GM12892 (cell line): ENCODE results near the gene NQO1. TPM values are rescaled to one million over a fixed set of nuclear protein-coding genes. Genes with fewer than 3 reads are reported as not detected.
A peak's percentile ranks its signal among the peaks of the same experiment; 100 is the strongest.
"Not testable (repeated sequence)": the region's sequence is repeated elsewhere in the genome, so short reads cannot be mapped to it uniquely, and the experiment has no call there.

Source experiments
- DNase-seq: peaks from one replicate; pipeline ENCODE4 v3.0.0; 2011; ENCODE audit not compliant: insufficient read length
- FAIRE-seq: peaks from 2 replicates; lab custom pipeline; 2011; peaks lifted over from hg19 to GRCh38; lab: Jason Lieb, UNC
- POLR2A ChIP-seq: IDR thresholded peaks from 2 replicates; pipeline ENCODE4 v1.6.1; 2011; ENCODE audit warnings: low read depth, low read length, control low read depth
- POLR2AphosphoS5 ChIP-seq: IDR thresholded peaks from 2 replicates; pipeline ENCODE4 v1.6.1; 2011; ENCODE audit warnings: low read depth, low read length, control low read depth
- TAF1 ChIP-seq: IDR thresholded peaks from 2 replicates; pipeline ENCODE4 v1.6.1; 2011; ENCODE audit warnings: low read depth, mild to moderate bottlenecking, control low read depth, low read length, borderline replicate concordance
- polyA plus RNA-seq: library from polyadenylated mRNA; unstranded; fragments of >200 nt; gene quantifications from one replicate; pipeline ENCODE4 v1.2.1, GENCODE V29; 2012; ENCODE audit warnings: missing spikeins, inconsistent platforms; ENCODE audit not compliant: missing spikeins

The NQO1 gene
- 25.7 TPM for polyA plus RNA-seq

DNA sequence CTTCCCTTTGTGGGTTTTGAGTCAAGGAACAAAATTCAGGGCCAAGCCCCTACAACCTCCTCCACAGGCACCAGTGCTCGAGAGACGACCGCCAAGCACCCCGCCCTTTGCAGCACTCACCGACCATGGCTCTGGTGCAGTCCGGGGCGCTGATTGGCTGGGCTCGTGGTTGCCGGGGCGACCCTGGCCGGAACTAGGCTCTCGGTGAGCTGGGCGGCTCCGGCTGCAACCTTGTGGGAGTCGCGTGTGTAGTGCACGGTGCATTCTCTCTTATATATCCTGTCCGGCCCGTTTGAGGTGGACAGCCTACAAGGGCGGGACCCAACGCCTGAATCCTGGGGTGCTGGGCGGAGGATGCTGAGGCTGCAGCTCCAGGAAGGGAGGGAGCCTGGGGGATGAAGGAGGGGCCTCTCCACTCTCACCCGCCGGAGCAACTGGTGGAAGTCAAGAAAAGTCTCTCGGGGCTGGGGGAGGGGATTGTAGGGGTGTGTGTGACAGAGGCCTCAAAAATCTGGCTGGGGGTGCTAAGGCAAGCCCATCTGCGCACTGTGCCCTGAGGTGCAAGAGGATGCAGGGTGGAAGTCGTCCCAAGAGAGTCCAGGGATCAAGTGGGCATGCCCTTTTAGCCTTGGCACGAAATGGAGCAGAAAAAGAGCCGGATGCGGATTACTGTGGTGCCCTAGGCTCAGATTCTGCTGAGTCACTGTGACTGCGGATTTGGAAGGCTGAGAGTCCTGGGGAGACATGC, at the start of gene NQO1:
TSS of gene NQO1 (minus strand) at position 248 of the 748 bp plus-strand sequence. CDS start at position 127, 121 bp downstream.
- peak; percentile 94 for DNase-seq
- FAIRE-seq = peak; percentile 81

GRCh38 chr16:69775563-69775962, 49.2 kb upstream of the NQO1 start:
- FAIRE-seq (no peak), DNase-seq (no peak)
- TF ChIP-seq TAF1 = no peak
- TF ChIP-seq POLR2A = no peak
- no peak for TF ChIP-seq POLR2AphosphoS5

More for the DNA sequence above, at the start of gene NQO1:
- peak; percentile 82 for TF ChIP-seq POLR2A
- peak; percentile 61; the same call in 1 of the 2 replicates for TF ChIP-seq POLR2AphosphoS5
- peak; percentile 67; the same call in 1 of the 2 replicates for TF ChIP-seq TAF1

GRCh38 chr16:69773260-69773947, 47.0 kb upstream of the NQO1 start:
- no peak for DNase-seq
- no peak for FAIRE-seq
- TF ChIP-seq POLR2AphosphoS5 (no peak), POLR2A (no peak), TAF1 (no peak)

- TF ChIP-seq TAF1 (no peak), POLR2AphosphoS5 (no peak), POLR2A (no peak)
- FAIRE-seq (no peak), DNase-seq (no peak)
Measured at GRCh38 chr16:69771651-69771967, 45.2 kb upstream of the NQO1 start.

DNA sequence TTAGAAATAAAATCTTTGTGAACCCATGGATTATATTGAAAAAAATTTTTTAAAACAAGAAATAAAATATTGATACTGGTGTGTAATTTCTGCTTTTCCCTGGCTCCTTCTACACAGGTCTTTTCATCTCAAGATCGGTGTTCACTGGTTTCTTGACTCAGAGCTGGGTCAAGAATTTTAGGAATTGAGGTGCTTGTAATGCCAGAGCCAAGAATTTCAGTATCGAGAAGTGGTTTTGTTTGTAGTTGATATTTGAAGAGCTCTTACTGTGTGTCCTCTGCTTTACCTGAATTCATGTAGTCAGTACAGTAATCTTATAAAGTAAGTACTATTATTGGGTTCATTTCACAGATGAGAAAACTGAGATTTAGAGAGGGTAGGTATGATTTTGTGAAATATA, 43.0 kb upstream of the NQO1 start:
- TF ChIP-seq POLR2AphosphoS5 (no peak), TAF1 (no peak), POLR2A (no peak)
- FAIRE-seq (no peak), DNase-seq (no peak)

- TF ChIP-seq POLR2AphosphoS5 (no peak), TAF1 (no peak), POLR2A (no peak)
- DNase-seq = no peak
- FAIRE-seq = no peak
Measured at GRCh38 chr16:69768666-69769065, 42.3 kb upstream of the NQO1 start.

- FAIRE-seq (no peak), DNase-seq (no peak)
- TF ChIP-seq TAF1 (no peak), POLR2AphosphoS5 (no peak), POLR2A (no peak)
Measured at GRCh38 chr16:69767459-69768229, 41.3 kb upstream of the NQO1 start.

- DNase-seq (no peak), FAIRE-seq (no peak)
- TF ChIP-seq POLR2AphosphoS5 (no peak), TAF1 (no peak), POLR2A (no peak)
Measured at GRCh38 chr16:69763599-69763942, 37.2 kb upstream of the NQO1 start.

DNA sequence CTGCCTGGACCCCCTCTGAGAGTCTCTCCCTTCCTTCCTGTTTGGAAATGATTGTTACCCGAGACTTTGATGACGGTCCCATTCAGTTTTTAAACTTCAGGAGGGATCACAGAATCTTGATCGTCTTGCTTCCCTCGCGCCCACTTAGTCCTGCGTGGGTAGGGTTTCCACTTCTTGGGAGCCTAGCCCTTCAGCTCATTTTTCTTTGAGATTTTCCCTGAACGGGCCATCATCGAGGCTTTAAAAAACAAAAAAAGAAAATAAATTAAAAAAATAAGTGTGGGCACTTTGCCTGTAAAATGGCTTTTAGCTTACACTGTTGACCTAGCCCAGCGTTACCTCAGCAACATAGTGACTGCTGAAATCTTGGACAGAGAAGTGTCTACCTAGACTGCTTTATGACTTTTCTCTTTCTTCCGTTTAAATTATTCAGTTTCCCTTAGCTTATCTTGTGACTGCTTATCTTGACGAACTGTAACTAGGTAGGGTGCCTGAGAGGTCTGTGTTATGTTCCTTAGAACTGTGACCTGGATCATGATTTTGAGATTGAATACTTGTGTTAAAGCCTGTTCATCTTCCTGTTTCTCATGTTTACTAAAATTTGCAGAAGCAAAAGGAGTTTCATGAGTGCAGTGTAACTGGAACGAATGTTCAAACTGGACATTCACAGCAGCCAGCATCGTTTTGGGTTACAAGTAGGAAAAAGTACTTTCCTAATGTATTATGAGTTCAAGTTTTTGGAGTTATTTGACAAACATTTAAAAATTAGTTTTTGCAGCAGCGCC, 36.6 kb upstream of the NQO1 start:
- FAIRE-seq (no peak), DNase-seq (no peak)
- TF ChIP-seq POLR2A = no peak
- TF ChIP-seq POLR2AphosphoS5 = no peak
- no peak for TF ChIP-seq TAF1

- DNase-seq (peak; percentile 77), FAIRE-seq (peak; percentile 94)
- TF ChIP-seq POLR2AphosphoS5 (peak; percentile 88), TAF1 (peak; percentile 77), POLR2A (peak; percentile 79)
Measured at GRCh38 chr16:69761983-69762813, 35.8 kb upstream of the NQO1 start, which contains the start of gene WWP2. WWP2 (plus strand) TSS chr16:69762332; CDS start chr16:69787011, 24,679 bp downstream.

- not testable (repeated sequence) for FAIRE-seq, DNase-seq
Measured at GRCh38 chr16:69757375-69757774, 31.0 kb upstream of the NQO1 start.
